ENCODE measurements around the gene PTX4. TPM values are rescaled to one million over a fixed set of nuclear protein-coding genes. Genes with fewer than 3 reads are reported as not detected.

The PTX4 gene
- polyA plus RNA-seq, 1 donor (not counting 4 experiments of a cell fraction or from before 2014, with no cell fraction given), result not detected

DNA sequence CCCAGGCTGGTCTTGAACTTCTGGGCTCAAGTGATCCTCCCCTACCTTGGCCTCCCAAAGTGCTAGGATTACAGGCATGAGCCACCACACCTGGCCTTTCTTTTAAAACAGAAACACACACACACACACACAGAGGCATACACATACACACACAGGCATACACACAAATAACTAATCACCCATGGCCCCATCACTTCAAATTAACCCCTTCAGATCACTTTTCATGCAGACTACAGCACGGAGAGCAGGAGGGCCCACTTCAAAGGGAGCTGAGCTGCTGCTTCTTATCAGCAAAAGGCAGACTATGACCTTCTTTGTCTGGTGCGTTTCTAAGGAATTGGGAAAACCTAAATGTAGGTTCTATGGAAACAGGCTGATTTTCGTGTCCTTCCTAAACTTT is 15.8 kb downstream of the PTX4 start:
- no peaks in the 10 kb centered on the region for H3K36me3 ChIP-seq (ENCODE audit: control insufficient read depth in 2 of 2, extremely low read depth in 1 of 2, insufficient read depth in 2 of 2, low read length in 2 of 2)
- no peaks in the 10 kb centered on the region for H3K9me1 ChIP-seq (ENCODE audit: control insufficient read depth, extremely low read depth, insufficient read depth, low read length)
- no peaks in the 10 kb centered on the region for H4K20me1 ChIP-seq (ENCODE audit: control insufficient read depth, extremely low read depth, insufficient read depth, low read length)
- DNase-seq (ENCODE audit: low read depth, low spot score), result no peak
- H3K9me3 ChIP-seq (ENCODE audit: control insufficient read depth, low read depth, low read length), result no peaks in the 10 kb centered on the region
- H3K4me1 ChIP-seq (ENCODE audit: control insufficient read depth, extremely low read depth, insufficient read depth, low read length), result peaks cover 14% of the 10 kb centered on the region
- H3K9ac ChIP-seq (ENCODE audit: control insufficient read depth, extremely low read depth, insufficient read depth, low read length), result no peak overlapping the region
- H2AFZ ChIP-seq (ENCODE audit: control insufficient read depth, low read length), result no peak overlapping the region
- H3K4me3 ChIP-seq (ENCODE audit: control insufficient read depth in 2 of 3, extremely low read depth in 1 of 3, insufficient read depth in 2 of 3, low read depth in 1 of 3, low read length in 3 of 3), result no peak overlapping the region
- FAIRE-seq, result no peak
- H3K27me3 ChIP-seq (ENCODE audit: control insufficient read depth, extremely low read depth, insufficient read depth, low read length), result no peaks in the 10 kb centered on the region
- dilution Hi-C loops (cut with MboI; ENCODE audit: extremely low pct_ligation_motif_present, low sequenced_read_pairs), result no loop called here
- H3K27ac ChIP-seq (ENCODE audit: control insufficient read depth, insufficient read depth, low read length), result no peak overlapping the region
- TF ChIP-seq EZH2 (IDR thresholded peaks at IDR 0.05; ENCODE audit: low read length), result no peak
- TF ChIP-seq, protein P1, sequence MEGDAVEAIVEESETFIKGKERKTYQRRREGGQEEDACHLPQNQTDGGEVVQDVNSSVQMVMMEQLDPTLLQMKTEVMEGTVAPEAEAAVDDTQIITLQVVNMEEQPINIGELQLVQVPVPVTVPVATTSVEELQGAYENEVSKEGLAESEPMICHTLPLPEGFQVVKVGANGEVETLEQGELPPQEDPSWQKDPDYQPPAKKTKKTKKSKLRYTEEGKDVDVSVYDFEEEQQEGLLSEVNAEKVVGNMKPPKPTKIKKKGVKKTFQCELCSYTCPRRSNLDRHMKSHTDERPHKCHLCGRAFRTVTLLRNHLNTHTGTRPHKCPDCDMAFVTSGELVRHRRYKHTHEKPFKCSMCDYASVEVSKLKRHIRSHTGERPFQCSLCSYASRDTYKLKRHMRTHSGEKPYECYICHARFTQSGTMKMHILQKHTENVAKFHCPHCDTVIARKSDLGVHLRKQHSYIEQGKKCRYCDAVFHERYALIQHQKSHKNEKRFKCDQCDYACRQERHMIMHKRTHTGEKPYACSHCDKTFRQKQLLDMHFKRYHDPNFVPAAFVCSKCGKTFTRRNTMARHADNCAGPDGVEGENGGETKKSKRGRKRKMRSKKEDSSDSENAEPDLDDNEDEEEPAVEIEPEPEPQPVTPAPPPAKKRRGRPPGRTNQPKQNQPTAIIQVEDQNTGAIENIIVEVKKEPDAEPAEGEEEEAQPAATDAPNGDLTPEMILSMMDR (optimal IDR thresholded peaks at IDR 0.05 in 1 of 3, IDR thresholded peaks at IDR 0.05 in 1 of 3, conservative IDR thresholded peaks at IDR 0.05 in 1 of 3; ENCODE audit: extremely low read depth in 1 of 3, insufficient read depth in 2 of 3, low read length in 3 of 3), result no peak
- H3K79me2 ChIP-seq (ENCODE audit: control insufficient read depth, insufficient read depth, low read length), result peaks cover 43% of the 10 kb centered on the region
- H3K4me2 ChIP-seq (ENCODE audit: control insufficient read depth, extremely low read depth, insufficient read depth, low read depth, low read length), result no peak overlapping the region

DNA sequence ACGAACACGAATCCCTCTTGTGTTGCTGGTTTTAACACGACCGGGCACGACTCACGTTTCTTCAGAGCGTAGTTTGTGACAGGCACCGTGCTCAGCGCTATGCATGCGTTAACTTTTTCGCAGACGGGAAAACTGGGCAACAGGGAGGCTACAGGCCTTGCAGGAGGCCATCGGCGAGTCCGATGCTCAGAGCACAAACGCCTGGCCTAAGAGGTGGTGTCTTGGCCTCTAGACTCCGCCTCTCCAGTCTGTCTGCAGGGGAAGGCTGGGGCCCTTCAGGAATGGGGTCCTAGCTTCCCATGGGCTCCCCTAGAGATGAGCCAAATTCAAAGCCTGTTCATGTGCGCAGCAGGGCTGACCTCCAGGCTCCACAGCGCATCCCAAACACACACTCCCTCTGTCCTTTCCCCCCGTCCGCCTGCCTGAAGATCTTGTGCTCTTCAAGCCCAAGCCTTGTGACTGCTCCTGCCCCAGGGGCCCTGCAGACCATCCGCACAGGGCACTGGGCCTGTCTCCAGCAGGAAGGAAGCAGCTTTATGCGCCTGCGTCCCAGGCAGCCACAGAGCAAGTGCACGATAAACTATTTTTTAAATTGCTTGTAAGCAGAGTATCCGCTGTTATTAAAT is 17.1 kb downstream of the PTX4 start:
- no peak for TF ChIP-seq EZH2 (IDR thresholded peaks at IDR 0.05; ENCODE audit: low read length)
- TF ChIP-seq, protein P1 (optimal IDR thresholded peaks at IDR 0.05 in 1 of 3, IDR thresholded peaks at IDR 0.05 in 1 of 3, conservative IDR thresholded peaks at IDR 0.05 in 1 of 3; ENCODE audit: extremely low read depth in 1 of 3, insufficient read depth in 2 of 3, low read length in 3 of 3), result no peak
- Histone ChIP-seq H3K27me3 (ENCODE audit: control insufficient read depth, extremely low read depth, insufficient read depth, low read length) (no peaks in the 10 kb centered on the region), H3K9me3 (ENCODE audit: control insufficient read depth, low read depth, low read length) (no peaks in the 10 kb centered on the region), H2AFZ (ENCODE audit: control insufficient read depth, low read length) (no peak overlapping the region), H3K36me3 (ENCODE audit: control insufficient read depth in 2 of 2, extremely low read depth in 1 of 2, insufficient read depth in 2 of 2, low read length in 2 of 2) (no peaks in the 10 kb centered on the region), H3K27ac (ENCODE audit: control insufficient read depth, insufficient read depth, low read length) (no peak overlapping the region), H3K4me1 (ENCODE audit: control insufficient read depth, extremely low read depth, insufficient read depth, low read length) (peaks cover 14% of the 10 kb centered on the region), H3K4me2 (ENCODE audit: control insufficient read depth, extremely low read depth, insufficient read depth, low read depth, low read length) (no peak overlapping the region), H3K4me3 (ENCODE audit: control insufficient read depth in 2 of 3, extremely low read depth in 1 of 3, insufficient read depth in 2 of 3, low read depth in 1 of 3, low read length in 3 of 3) (no peak overlapping the region), H3K9me1 (ENCODE audit: control insufficient read depth, extremely low read depth, insufficient read depth, low read length) (no peaks in the 10 kb centered on the region), H3K79me2 (ENCODE audit: control insufficient read depth, insufficient read depth, low read length) (peaks cover 54% of the 10 kb centered on the region), H4K20me1 (ENCODE audit: control insufficient read depth, extremely low read depth, insufficient read depth, low read length) (no peaks in the 10 kb centered on the region), H3K9ac (ENCODE audit: control insufficient read depth, extremely low read depth, insufficient read depth, low read length) (no peak overlapping the region)
- no peak for DNase-seq (ENCODE audit: low read depth, low spot score)
- FAIRE-seq, result no peak
- dilution Hi-C loops (cut with MboI; ENCODE audit: extremely low pct_ligation_motif_present, low sequenced_read_pairs), result no loop called here

All from keratinocyte (primary cell).